ENCODE results near the gene CCBE1.

- TF ChIP-seq, protein P1, sequence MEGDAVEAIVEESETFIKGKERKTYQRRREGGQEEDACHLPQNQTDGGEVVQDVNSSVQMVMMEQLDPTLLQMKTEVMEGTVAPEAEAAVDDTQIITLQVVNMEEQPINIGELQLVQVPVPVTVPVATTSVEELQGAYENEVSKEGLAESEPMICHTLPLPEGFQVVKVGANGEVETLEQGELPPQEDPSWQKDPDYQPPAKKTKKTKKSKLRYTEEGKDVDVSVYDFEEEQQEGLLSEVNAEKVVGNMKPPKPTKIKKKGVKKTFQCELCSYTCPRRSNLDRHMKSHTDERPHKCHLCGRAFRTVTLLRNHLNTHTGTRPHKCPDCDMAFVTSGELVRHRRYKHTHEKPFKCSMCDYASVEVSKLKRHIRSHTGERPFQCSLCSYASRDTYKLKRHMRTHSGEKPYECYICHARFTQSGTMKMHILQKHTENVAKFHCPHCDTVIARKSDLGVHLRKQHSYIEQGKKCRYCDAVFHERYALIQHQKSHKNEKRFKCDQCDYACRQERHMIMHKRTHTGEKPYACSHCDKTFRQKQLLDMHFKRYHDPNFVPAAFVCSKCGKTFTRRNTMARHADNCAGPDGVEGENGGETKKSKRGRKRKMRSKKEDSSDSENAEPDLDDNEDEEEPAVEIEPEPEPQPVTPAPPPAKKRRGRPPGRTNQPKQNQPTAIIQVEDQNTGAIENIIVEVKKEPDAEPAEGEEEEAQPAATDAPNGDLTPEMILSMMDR (IDR thresholded peaks at IDR 0.05; ENCODE audit: insufficient read depth, low read length): no peak
- TF ChIP-seq POLR2AphosphoS5 (IDR thresholded peaks at IDR 0.05; ENCODE audit: low read depth) (no peak), GABPA (IDR thresholded peaks at IDR 0.05; ENCODE audit: low read depth) (no peak)
- TF ChIP-seq, protein P2, sequence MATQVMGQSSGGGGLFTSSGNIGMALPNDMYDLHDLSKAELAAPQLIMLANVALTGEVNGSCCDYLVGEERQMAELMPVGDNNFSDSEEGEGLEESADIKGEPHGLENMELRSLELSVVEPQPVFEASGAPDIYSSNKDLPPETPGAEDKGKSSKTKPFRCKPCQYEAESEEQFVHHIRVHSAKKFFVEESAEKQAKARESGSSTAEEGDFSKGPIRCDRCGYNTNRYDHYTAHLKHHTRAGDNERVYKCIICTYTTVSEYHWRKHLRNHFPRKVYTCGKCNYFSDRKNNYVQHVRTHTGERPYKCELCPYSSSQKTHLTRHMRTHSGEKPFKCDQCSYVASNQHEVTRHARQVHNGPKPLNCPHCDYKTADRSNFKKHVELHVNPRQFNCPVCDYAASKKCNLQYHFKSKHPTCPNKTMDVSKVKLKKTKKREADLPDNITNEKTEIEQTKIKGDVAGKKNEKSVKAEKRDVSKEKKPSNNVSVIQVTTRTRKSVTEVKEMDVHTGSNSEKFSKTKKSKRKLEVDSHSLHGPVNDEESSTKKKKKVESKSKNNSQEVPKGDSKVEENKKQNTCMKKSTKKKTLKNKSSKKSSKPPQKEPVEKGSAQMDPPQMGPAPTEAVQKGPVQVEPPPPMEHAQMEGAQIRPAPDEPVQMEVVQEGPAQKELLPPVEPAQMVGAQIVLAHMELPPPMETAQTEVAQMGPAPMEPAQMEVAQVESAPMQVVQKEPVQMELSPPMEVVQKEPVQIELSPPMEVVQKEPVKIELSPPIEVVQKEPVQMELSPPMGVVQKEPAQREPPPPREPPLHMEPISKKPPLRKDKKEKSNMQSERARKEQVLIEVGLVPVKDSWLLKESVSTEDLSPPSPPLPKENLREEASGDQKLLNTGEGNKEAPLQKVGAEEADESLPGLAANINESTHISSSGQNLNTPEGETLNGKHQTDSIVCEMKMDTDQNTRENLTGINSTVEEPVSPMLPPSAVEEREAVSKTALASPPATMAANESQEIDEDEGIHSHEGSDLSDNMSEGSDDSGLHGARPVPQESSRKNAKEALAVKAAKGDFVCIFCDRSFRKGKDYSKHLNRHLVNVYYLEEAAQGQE (IDR thresholded peaks at IDR 0.05; ENCODE audit: insufficient replicate concordance, low read depth): no peak
These were observed 176.5 kb downstream of the CCBE1 start for GRCh38 chr18:59520562-59521355.

All from HL-60 (cell line).